LNCaP clone FGC (cell line): Measurements from ENCODE around the gene WDR59.

Experiments
- DNase-seq: peaks from one replicate; pipeline ENCODE4 v3.0.0-alpha.2; 2011; ENCODE audit warnings: low read depth
- H3K4me3 ChIP-seq: 2 replicates; pipeline ENCODE4 v1.5.1; 2011; ENCODE audit warnings: mild to moderate bottlenecking, low read depth, low read length, control low read depth
- TF ChIP-seq, protein P1 (sequence below): IDR thresholded peaks from 2 replicates; pipeline ENCODE4 v1.5.1; 2012; ENCODE audit warnings: mild to moderate bottlenecking; ENCODE audit not compliant: control insufficient read depth, insufficient read depth; ENCODE audit errors: extremely low read depth

Gene WDR59

DNA sequence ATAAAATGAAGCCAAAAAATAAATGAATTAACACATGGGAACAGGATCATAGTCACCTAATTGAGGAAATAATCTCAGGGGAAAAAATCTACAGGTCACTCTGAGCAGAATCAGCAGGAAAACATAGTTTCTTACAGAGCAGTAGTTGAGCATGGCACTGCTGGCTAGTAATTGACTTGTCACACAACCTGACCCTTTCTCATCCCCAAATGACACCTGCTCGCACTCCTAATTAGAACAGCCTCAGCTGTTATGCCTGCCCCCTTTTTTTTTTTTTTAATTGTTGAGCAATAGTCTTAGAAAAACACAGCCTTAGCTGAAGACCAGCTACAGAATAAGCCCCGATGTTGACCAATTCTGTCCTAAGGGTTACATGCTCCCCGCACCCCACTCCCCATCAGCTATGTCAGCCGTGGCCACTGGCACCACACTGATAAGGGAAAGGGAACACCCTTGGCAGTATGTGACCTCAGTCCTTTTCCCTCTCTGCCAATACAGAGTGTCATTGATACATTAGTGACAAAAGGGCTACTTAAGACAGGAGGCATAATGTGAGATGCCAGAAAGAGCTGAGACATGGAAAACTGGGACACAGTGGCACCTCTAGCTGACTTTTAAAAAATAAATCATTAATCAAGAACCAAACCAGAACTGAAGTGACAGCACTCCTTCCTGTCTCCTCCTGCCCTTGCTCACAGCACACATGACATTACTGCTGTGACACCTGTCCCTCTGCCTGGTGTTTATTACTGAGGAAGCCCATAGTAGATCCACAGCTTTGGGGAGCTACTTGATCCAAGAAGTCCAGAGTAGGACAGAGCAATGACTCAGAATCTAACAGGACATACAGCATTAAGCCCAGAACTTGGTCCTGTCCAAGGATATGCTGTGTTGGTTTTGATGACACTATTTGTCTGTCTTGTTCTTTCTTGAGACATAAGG, 41.7 kb downstream of the WDR59 start:
- TF ChIP-seq, protein P1, sequence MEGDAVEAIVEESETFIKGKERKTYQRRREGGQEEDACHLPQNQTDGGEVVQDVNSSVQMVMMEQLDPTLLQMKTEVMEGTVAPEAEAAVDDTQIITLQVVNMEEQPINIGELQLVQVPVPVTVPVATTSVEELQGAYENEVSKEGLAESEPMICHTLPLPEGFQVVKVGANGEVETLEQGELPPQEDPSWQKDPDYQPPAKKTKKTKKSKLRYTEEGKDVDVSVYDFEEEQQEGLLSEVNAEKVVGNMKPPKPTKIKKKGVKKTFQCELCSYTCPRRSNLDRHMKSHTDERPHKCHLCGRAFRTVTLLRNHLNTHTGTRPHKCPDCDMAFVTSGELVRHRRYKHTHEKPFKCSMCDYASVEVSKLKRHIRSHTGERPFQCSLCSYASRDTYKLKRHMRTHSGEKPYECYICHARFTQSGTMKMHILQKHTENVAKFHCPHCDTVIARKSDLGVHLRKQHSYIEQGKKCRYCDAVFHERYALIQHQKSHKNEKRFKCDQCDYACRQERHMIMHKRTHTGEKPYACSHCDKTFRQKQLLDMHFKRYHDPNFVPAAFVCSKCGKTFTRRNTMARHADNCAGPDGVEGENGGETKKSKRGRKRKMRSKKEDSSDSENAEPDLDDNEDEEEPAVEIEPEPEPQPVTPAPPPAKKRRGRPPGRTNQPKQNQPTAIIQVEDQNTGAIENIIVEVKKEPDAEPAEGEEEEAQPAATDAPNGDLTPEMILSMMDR, result no peak
- no peak for DNase-seq
- H3K4me3 ChIP-seq, result no peak overlapping the region

DNA sequence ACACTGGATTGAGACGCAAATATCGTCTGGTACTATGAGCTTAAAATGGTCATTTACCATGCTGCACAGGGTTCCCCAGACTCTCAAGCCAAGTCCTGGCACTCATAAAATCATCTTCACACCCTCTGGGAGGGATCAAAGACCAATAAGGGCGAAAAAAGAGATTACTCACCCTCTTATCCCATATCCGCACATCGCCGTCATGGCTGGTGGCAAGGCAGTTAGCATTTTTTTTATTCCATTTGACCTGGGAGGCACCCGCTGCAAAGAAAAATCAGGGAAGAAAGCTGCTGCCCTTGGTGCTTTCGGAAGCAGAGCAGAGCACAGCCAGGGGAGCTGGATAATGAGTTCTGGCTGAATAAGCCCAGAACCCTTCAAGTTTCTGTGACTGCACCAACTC, 42.4 kb downstream of the WDR59 start:
- H3K4me3 ChIP-seq, result no peak overlapping the region
- TF ChIP-seq, protein P1, result no peak
- DNase-seq, result no peak

DNA sequence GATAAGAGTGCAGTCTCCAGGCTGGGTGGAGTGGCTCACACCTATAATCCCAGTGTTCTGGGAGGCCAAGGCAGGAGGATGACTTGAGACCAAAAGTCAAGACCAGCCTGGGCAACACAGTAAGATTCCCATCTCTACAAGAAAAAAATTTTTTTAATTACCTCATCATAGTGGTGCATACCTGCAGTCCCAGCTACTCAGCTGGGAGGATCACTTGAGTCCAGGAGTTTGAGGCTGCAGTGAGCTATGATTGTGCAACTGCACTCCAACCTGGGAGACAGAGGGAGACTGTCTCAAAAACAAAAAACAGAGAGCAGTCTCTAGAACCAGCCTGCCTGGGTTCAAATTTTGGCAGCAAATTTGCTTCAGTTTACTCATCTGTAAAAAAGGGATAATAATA, 45.2 kb downstream of the WDR59 start:
- TF ChIP-seq, protein P1, result no peak
- H3K4me3 ChIP-seq, result no peak overlapping the region
- no peak for DNase-seq

DNA sequence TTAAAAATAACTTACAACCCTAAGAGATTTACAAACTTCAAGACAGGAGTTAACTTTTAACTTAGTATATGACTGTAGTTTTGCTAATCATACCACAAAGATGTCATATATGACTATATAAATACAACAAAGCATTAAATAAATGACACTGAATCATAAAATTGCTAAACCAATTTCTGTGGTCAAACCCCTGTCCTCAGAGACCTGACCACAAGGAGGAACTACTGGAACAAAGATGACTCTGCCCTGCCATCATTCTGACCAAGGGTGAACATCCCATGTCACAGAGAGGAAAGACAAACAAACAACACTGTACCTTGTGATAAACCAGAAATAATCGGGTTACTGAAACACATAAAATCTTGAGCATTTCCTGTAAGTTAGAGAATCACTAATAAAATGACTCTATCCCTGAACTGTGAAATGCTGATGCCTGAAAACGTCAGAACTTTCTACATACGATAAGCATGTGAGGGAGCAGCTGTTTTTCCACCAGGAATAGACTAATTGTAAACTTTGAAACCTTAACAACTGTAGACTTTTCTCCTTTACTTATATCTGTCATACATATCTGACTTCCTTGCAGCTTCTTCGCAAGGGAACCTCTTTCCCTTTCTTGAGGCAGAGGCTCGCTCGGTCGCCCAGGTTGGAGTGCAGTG, 47.9 kb downstream of the WDR59 start:
- DNase-seq, result no peak
- TF ChIP-seq, protein P1, result no peak
- H3K4me3 ChIP-seq, result no peak overlapping the region

DNA sequence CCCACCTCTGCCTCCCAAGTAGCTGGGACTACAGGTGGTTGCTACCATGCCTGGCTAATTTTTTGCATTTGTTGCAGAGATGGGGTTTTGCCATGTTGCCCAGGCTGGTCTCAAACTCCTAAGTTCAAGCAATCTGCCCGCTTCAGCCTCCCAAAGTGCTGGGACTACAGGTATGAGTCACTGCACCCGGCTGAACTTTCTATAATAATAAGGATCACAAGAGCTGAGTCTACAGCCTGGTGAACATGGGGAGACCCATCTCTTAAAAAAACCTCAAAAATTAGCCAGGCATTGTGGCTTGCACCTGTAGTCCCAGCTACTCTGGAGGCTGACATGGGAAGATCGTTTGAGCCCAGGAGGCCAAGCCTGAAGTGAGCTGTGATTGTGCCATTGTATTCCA, 53.5 kb downstream of the WDR59 start:
- DNase-seq, result no peak
- TF ChIP-seq, protein P1, result no peak
- H3K4me3 ChIP-seq, result no peak overlapping the region

DNA sequence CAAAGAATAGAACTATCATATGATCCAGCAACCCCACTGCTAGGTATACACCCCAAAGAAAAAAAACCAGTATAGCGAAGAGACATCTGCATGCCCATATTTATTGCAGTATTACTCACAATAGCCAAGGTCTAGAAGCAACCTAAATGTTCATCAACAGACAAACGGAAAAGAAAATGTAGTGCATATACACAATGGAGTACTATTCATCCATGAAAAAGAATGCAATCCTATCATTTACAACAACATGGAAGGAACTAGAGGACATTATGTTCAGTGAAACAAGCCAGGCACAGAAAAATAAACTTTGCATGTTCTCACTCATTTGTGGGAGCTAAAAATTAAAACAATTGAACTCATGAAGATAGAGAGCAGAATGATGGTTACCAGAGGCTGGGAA, 55.3 kb downstream of the WDR59 start:
- DNase-seq, result no peak
- TF ChIP-seq, protein P1, result no peak

More for the DNA sequence above, 55.3 kb downstream of the WDR59 start:
- H3K4me3 ChIP-seq, result no peak overlapping the region
